Measurements from ENCODE around the gene LEMD2.

The LEMD2 gene

GRCh38 chr6:33787954-33788693 lies 806 bp downstream of the LEMD2 start:
- peaks cover 21 to 22% of the 10 kb centered on the region in 2 experiments for H3K4me1 ChIP-seq (ENCODE audit: control insufficient read depth in 1 of 2, insufficient read depth in 1 of 2, low read depth in 1 of 2, low read length in 1 of 2)
- H3K27me3 ChIP-seq = peaks cover 9% of the 10 kb centered on the region
- peak overlapping the region; percentile 81 to 86 for H3K4me3 ChIP-seq (ENCODE audit: low read depth in 1 of 2, low read length in 1 of 2)
- no peaks in the 10 kb centered on the region for H3K9me3 ChIP-seq
- TF ChIP-seq CTCF (IDR thresholded peaks at IDR 0.05) = no peak
- peaks cover 22% of the 10 kb centered on the region for H3K36me3 ChIP-seq
- peak overlapping the region; percentile 95 for H3K27ac ChIP-seq

- Histone ChIP-seq H3K4me1 (ENCODE audit: control insufficient read depth in 1 of 2, insufficient read depth in 1 of 2, low read depth in 1 of 2, low read length in 1 of 2) (peaks cover 21 to 22% of the 10 kb centered on the region in 2 experiments), H3K36me3 (peaks cover 28% of the 10 kb centered on the region), H3K9me3 (no peaks in the 10 kb centered on the region), H3K27me3 (peaks cover 2% of the 10 kb centered on the region), H3K27ac (peak overlapping the region; percentile 95), H3K4me3 (ENCODE audit: low read depth in 1 of 2, low read length in 1 of 2) (peak overlapping the region; percentile 81 to 86)
- no peak for TF ChIP-seq CTCF (IDR thresholded peaks at IDR 0.05)
Measured at GRCh38 chr6:33787346-33787953, 1.5 kb downstream of the LEMD2 start.

- peaks cover 35% of the 10 kb centered on the region for H3K36me3 ChIP-seq
- no peaks in the 10 kb centered on the region for H3K9me3 ChIP-seq
- peak overlapping the region; percentile 95 for H3K27ac ChIP-seq
- no peaks in the 10 kb centered on the region for H3K27me3 ChIP-seq
- H3K4me1 ChIP-seq (ENCODE audit: control insufficient read depth in 1 of 2, insufficient read depth in 1 of 2, low read depth in 1 of 2, low read length in 1 of 2) = peaks cover 21 to 22% of the 10 kb centered on the region in 2 experiments
- TF ChIP-seq CTCF (IDR thresholded peaks at IDR 0.05) = no peak
- H3K4me3 ChIP-seq (ENCODE audit: low read depth in 1 of 2, low read length in 1 of 2) = no peak overlapping the region
Measured at GRCh38 chr6:33786736-33787135, 2.2 kb downstream of the LEMD2 start.

- H3K36me3 ChIP-seq = peaks cover 45% of the 10 kb centered on the region
- no peak overlapping the region for H3K27ac ChIP-seq
- H3K4me1 ChIP-seq (ENCODE audit: control insufficient read depth in 1 of 2, insufficient read depth in 1 of 2, low read depth in 1 of 2, low read length in 1 of 2) = peaks cover 21 to 22% of the 10 kb centered on the region in 2 experiments
Measured at GRCh38 chr6:33785778-33786177, 3.2 kb downstream of the LEMD2 start.

GRCh38 chr6:33784787-33785186 lies 4.1 kb downstream of the LEMD2 start:
- H3K27ac ChIP-seq = no peak overlapping the region
- H3K4me3 ChIP-seq (ENCODE audit: low read depth in 1 of 2, low read length in 1 of 2) = no peak overlapping the region
- H3K27me3 ChIP-seq = no peaks in the 10 kb centered on the region
- TF ChIP-seq CTCF (IDR thresholded peaks at IDR 0.05) = no peak
- H3K4me1 ChIP-seq (ENCODE audit: control insufficient read depth in 1 of 2, insufficient read depth in 1 of 2, low read depth in 1 of 2, low read length in 1 of 2) = peaks cover 21 to 22% of the 10 kb centered on the region in 2 experiments
- H3K36me3 ChIP-seq = peaks cover 55% of the 10 kb centered on the region
- H3K9me3 ChIP-seq = no peaks in the 10 kb centered on the region

More at GRCh38 chr6:33785778-33786177, 3.2 kb downstream of the LEMD2 start:
- TF ChIP-seq CTCF (IDR thresholded peaks at IDR 0.05) = no peak
- no peaks in the 10 kb centered on the region for H3K27me3 ChIP-seq
- no peak overlapping the region for H3K4me3 ChIP-seq (ENCODE audit: low read depth in 1 of 2, low read length in 1 of 2)
- no peaks in the 10 kb centered on the region for H3K9me3 ChIP-seq
